HG03095 (cell line): ENCODE measurements around the gene TMEM81.

ENCODE experiments used
- ATAC-seq: cut with Tn5 transposase; IDR thresholded peaks from one replicate; pipeline ENCODE4 v1.9.1; 2021; ENCODE audit warnings: moderate library complexity; ENCODE audit not compliant: unreplicated experiment

TMEM81 gene

GRCh38 chr1:205077158-205077933 is 6.9 kb downstream of the TMEM81 start:
- no peak for ATAC-seq

- no peak for ATAC-seq
Measured at GRCh38 chr1:205076245-205076761, 8.0 kb downstream of the TMEM81 start.

- ATAC-seq, result no peak
Measured at GRCh38 chr1:205075642-205076155, 8.6 kb downstream of the TMEM81 start.

GRCh38 chr1:205074513-205074912 is 9.7 kb downstream of the TMEM81 start:
- no peak for ATAC-seq

GRCh38 chr1:205074084-205074483 is 10.2 kb downstream of the TMEM81 start:
- no peak for ATAC-seq

GRCh38 chr1:205073511-205073910 is 10.7 kb downstream of the TMEM81 start:
- ATAC-seq, result no peak

GRCh38 chr1:205072881-205073280 is 11.4 kb downstream of the TMEM81 start:
- no peak for ATAC-seq

- ATAC-seq, result no peak
Measured at GRCh38 chr1:205072286-205072685, 12.0 kb downstream of the TMEM81 start.

GRCh38 chr1:205071801-205072200 is 12.5 kb downstream of the TMEM81 start:
- ATAC-seq, result no peak

- no peak for ATAC-seq
Measured at GRCh38 chr1:205071028-205071409, 13.2 kb downstream of the TMEM81 start.

GRCh38 chr1:205069371-205070125 is 14.7 kb downstream of the TMEM81 start:
- ATAC-seq, result no peak

GRCh38 chr1:205068457-205069040 is 15.7 kb downstream of the TMEM81 start:
- no peak for ATAC-seq

- no peak for ATAC-seq
Measured at GRCh38 chr1:205068001-205068400, 16.3 kb downstream of the TMEM81 start.

- ATAC-seq, result no peak
Measured at GRCh38 chr1:205067031-205067430, 17.2 kb downstream of the TMEM81 start.

- ATAC-seq, result no peak
Measured at GRCh38 chr1:205066141-205066818, 18.0 kb downstream of the TMEM81 start.

- no peak for ATAC-seq
Measured at GRCh38 chr1:205065666-205066065, 18.6 kb downstream of the TMEM81 start.

GRCh38 chr1:205064741-205065316 is 19.4 kb downstream of the TMEM81 start:
- no peak for ATAC-seq

GRCh38 chr1:205064301-205064700 is 20.0 kb downstream of the TMEM81 start:
- no peak for ATAC-seq

- ATAC-seq, result no peak
Measured at GRCh38 chr1:205062895-205063294, 21.4 kb downstream of the TMEM81 start.

GRCh38 chr1:205062319-205062718 is 21.9 kb downstream of the TMEM81 start:
- no peak for ATAC-seq

- no peak for ATAC-seq
Measured at GRCh38 chr1:205061665-205062069, 22.6 kb downstream of the TMEM81 start.
